Activated T-helper 2 cell treated with anti-CD3 and anti-CD28 coated beads, Interferon-gamma antibody, Interleukin-2, Interleukin-4, amounts not matched to agents 10 μg/mL and 5 μg/mL and 100 μg/mL, durations not matched to agents 14 hours and 24 hours and 36 hours (primary cell): Measurements from ENCODE around the gene CLSTN2. TPM values are rescaled to one million over a fixed set of nuclear protein-coding genes. Genes with fewer than 3 reads are reported as not detected.

ENCODE experiments used
- DNase-seq: peaks from one replicate; pipeline ENCODE4 v3.0.0; 2021; ENCODE audit warnings: low spot score
- H3K27ac Mint-ChIP-seq: one replicate; pipeline ENCODE4 v1.8.0; 2021; ENCODE audit warnings: mixed read lengths
- H3K27me3 Mint-ChIP-seq: one replicate; pipeline ENCODE4 v1.8.0; 2021; ENCODE audit warnings: low read depth, mixed read lengths
- H3K36me3 Mint-ChIP-seq: one replicate; pipeline ENCODE4 v1.8.0; 2021; ENCODE audit warnings: low read depth, mixed read lengths
- H3K4me1 Mint-ChIP-seq: one replicate; pipeline ENCODE4 v1.8.0; 2021; ENCODE audit warnings: low read depth, mixed read lengths
- H3K4me3 Mint-ChIP-seq: one replicate; pipeline ENCODE4 v1.8.0; 2021; ENCODE audit warnings: low read depth, mild to moderate bottlenecking, moderate library complexity, mixed read lengths
- H3K9me3 Mint-ChIP-seq: one replicate; pipeline ENCODE4 v1.8.0; 2021; ENCODE audit warnings: mixed read lengths
- intact Hi-C: fragments of 100-400 bp; cut with micrococcal nuclease; formaldehyde crosslinking; loops from one replicate; pipeline ENCODE4 v1.15.1; 2023
- total RNA-seq: library from RNA; stranded (reverse); gene quantifications from 2 replicates; pipeline ENCODE4 v1.2.3, GENCODE V29; 2022

Gene CLSTN2
- total RNA-seq, 1 donor from 2014 or later: not detected

GRCh38 chr3:140273542-140274195 is 338.7 kb downstream of the CLSTN2 start:
- Mint-ChIP-seq H3K27ac (no peak overlapping the region), H3K36me3 (no peaks in the 10 kb centered on the region), H3K27me3 (no peaks in the 10 kb centered on the region), H3K9me3 (no peaks in the 10 kb centered on the region), H3K4me1 (no peaks in the 10 kb centered on the region), H3K4me3 (no peak overlapping the region)
- DNase-seq: no peak
- intact Hi-C loops: no loop called here

- Mint-ChIP-seq H3K36me3 (no peaks in the 10 kb centered on the region), H3K27me3 (no peaks in the 10 kb centered on the region), H3K4me3 (no peak overlapping the region), H3K27ac (no peak overlapping the region), H3K9me3 (no peaks in the 10 kb centered on the region), H3K4me1 (no peaks in the 10 kb centered on the region)
- no peak for DNase-seq
- intact Hi-C loops: no loop called here
Measured at GRCh38 chr3:140274429-140274828, 339.4 kb downstream of the CLSTN2 start.

GRCh38 chr3:140276703-140277102 is 341.7 kb downstream of the CLSTN2 start:
- H3K4me1 Mint-ChIP-seq: no peaks in the 10 kb centered on the region
- intact Hi-C loops: no loop called here
- no peaks in the 10 kb centered on the region for H3K36me3 Mint-ChIP-seq
- no peak for DNase-seq
- H3K27ac Mint-ChIP-seq: no peak overlapping the region
- H3K27me3 Mint-ChIP-seq: peaks cover 1% of the 10 kb centered on the region
- no peak overlapping the region for H3K4me3 Mint-ChIP-seq
- no peaks in the 10 kb centered on the region for H3K9me3 Mint-ChIP-seq

GRCh38 chr3:140277886-140278285 is 342.9 kb downstream of the CLSTN2 start:
- no peak for DNase-seq
- Mint-ChIP-seq H3K9me3 (no peaks in the 10 kb centered on the region), H3K27me3 (peaks cover 1% of the 10 kb centered on the region), H3K4me3 (no peak overlapping the region), H3K4me1 (no peaks in the 10 kb centered on the region), H3K36me3 (no peaks in the 10 kb centered on the region), H3K27ac (no peak overlapping the region)
- intact Hi-C loops: no loop called here

GRCh38 chr3:140284372-140284771 is 349.4 kb downstream of the CLSTN2 start:
- H3K36me3 Mint-ChIP-seq: no peaks in the 10 kb centered on the region
- intact Hi-C loops: no loop called here
- H3K27ac Mint-ChIP-seq: no peak overlapping the region
- H3K9me3 Mint-ChIP-seq: no peaks in the 10 kb centered on the region
- no peak for DNase-seq
- H3K27me3 Mint-ChIP-seq: peaks cover 1% of the 10 kb centered on the region
- H3K4me1 Mint-ChIP-seq: no peaks in the 10 kb centered on the region
- H3K4me3 Mint-ChIP-seq: no peak overlapping the region

GRCh38 chr3:140285380-140285779 is 350.4 kb downstream of the CLSTN2 start:
- DNase-seq: no peak
- H3K4me3 Mint-ChIP-seq: no peak overlapping the region
- H3K36me3 Mint-ChIP-seq: no peaks in the 10 kb centered on the region
- intact Hi-C loops: no loop called here
- no peaks in the 10 kb centered on the region for H3K9me3 Mint-ChIP-seq
- no peak overlapping the region for H3K27ac Mint-ChIP-seq
- H3K4me1 Mint-ChIP-seq: no peaks in the 10 kb centered on the region
- H3K27me3 Mint-ChIP-seq: peaks cover 1% of the 10 kb centered on the region

GRCh38 chr3:140288595-140288994 is 353.6 kb downstream of the CLSTN2 start:
- Mint-ChIP-seq H3K27me3 (no peaks in the 10 kb centered on the region), H3K9me3 (no peaks in the 10 kb centered on the region), H3K36me3 (no peaks in the 10 kb centered on the region), H3K27ac (no peak overlapping the region), H3K4me1 (no peaks in the 10 kb centered on the region), H3K4me3 (no peak overlapping the region)
- no peak for DNase-seq
- intact Hi-C loops: no loop called here

GRCh38 chr3:140290105-140290504 is 355.1 kb downstream of the CLSTN2 start:
- Mint-ChIP-seq H3K27ac (no peak overlapping the region), H3K4me3 (no peak overlapping the region), H3K4me1 (no peaks in the 10 kb centered on the region), H3K9me3 (no peaks in the 10 kb centered on the region), H3K36me3 (no peaks in the 10 kb centered on the region), H3K27me3 (peaks cover 2% of the 10 kb centered on the region)
- no peak for DNase-seq
- intact Hi-C loops: no loop called here

GRCh38 chr3:140292170-140292569 is 357.2 kb downstream of the CLSTN2 start:
- Mint-ChIP-seq H3K36me3 (no peaks in the 10 kb centered on the region), H3K27me3 (peaks cover 5% of the 10 kb centered on the region), H3K4me1 (no peaks in the 10 kb centered on the region), H3K9me3 (no peaks in the 10 kb centered on the region), H3K4me3 (no peak overlapping the region), H3K27ac (no peak overlapping the region)
- intact Hi-C loops: no loop called here
- no peak for DNase-seq

- H3K36me3 Mint-ChIP-seq: no peaks in the 10 kb centered on the region
- no peak overlapping the region for H3K27ac Mint-ChIP-seq
- H3K27me3 Mint-ChIP-seq: peaks cover 5% of the 10 kb centered on the region
- H3K4me1 Mint-ChIP-seq: no peaks in the 10 kb centered on the region
- intact Hi-C loops: no loop called here
- H3K9me3 Mint-ChIP-seq: no peaks in the 10 kb centered on the region
- no peak overlapping the region for H3K4me3 Mint-ChIP-seq
- no peak for DNase-seq
Measured at GRCh38 chr3:140292684-140293083, 357.7 kb downstream of the CLSTN2 start.

- intact Hi-C loops: no loop called here
- no peaks in the 10 kb centered on the region for H3K9me3 Mint-ChIP-seq
- no peaks in the 10 kb centered on the region for H3K36me3 Mint-ChIP-seq
- H3K4me1 Mint-ChIP-seq: no peaks in the 10 kb centered on the region
- H3K27ac Mint-ChIP-seq: no peak overlapping the region
- no peak overlapping the region for H3K4me3 Mint-ChIP-seq
- peaks cover 5% of the 10 kb centered on the region for H3K27me3 Mint-ChIP-seq
- DNase-seq: no peak
Measured at GRCh38 chr3:140294058-140294457, 359.1 kb downstream of the CLSTN2 start.

- H3K27ac Mint-ChIP-seq: no peak overlapping the region
- peaks cover 5% of the 10 kb centered on the region for H3K27me3 Mint-ChIP-seq
- no peak for DNase-seq
- H3K9me3 Mint-ChIP-seq: no peaks in the 10 kb centered on the region
- no peaks in the 10 kb centered on the region for H3K36me3 Mint-ChIP-seq
- intact Hi-C loops: no loop called here
- H3K4me3 Mint-ChIP-seq: no peak overlapping the region
- no peaks in the 10 kb centered on the region for H3K4me1 Mint-ChIP-seq
Measured at GRCh38 chr3:140296796-140297352, 361.9 kb downstream of the CLSTN2 start.

- H3K4me3 Mint-ChIP-seq: no peak overlapping the region
- DNase-seq: no peak
- H3K27ac Mint-ChIP-seq: no peak overlapping the region
- H3K27me3 Mint-ChIP-seq: peaks cover 8% of the 10 kb centered on the region
- H3K4me1 Mint-ChIP-seq: no peaks in the 10 kb centered on the region
- H3K36me3 Mint-ChIP-seq: no peaks in the 10 kb centered on the region
- H3K9me3 Mint-ChIP-seq: no peaks in the 10 kb centered on the region
- intact Hi-C loops: no loop called here
Measured at GRCh38 chr3:140298043-140298442, 363.1 kb downstream of the CLSTN2 start.
